ENCODE measurements around the gene SYTL3. TPM values are rescaled to one million over a fixed set of nuclear protein-coding genes. Genes with fewer than 3 reads are reported as not detected.

The SYTL3 gene
- total RNA-seq, 1 experiment from 2014 or later, result 1.8 TPM

GRCh38 chr6:158743033-158743651 is 93.3 kb downstream of the SYTL3 start:
- intact Hi-C loops (cut with micrococcal nuclease), result no loop called here

GRCh38 chr6:158744986-158745430 is 95.2 kb downstream of the SYTL3 start:
- H3F3A ChIP-seq (ENCODE audit: low read length, unreplicated experiment), result no peaks in the 10 kb centered on the region
- POLR2A ChIA-PET (ENCODE audit: unreplicated experiment), result no interaction called here
- H3K27ac ChIP-seq (ENCODE audit: low read length), result no peak overlapping the region
- no peak overlapping the region for H3K9ac ChIP-seq (ENCODE audit: low read length)
- intact Hi-C loops (cut with micrococcal nuclease), result no loop called here
- TF ChIP-seq EZH2phosphoT487 (IDR thresholded peaks at IDR 0.05; ENCODE audit: borderline replicate concordance, low read length) (no peak), EZH2 (IDR thresholded peaks at IDR 0.05; ENCODE audit: low read length, unreplicated experiment) (no peak), CTCF (conservative IDR thresholded peaks at IDR 0.05; ENCODE audit: low read depth, low read length) (no peak)
- no peaks in the 10 kb centered on the region for H3K36me3 ChIP-seq (ENCODE audit: low read depth, low read length)
- H3K9me2 ChIP-seq (replicated peaks; ENCODE audit: low read length), result no peaks in the 10 kb centered on the region
- CTCF ChIA-PET, result no interaction called here
- no peak overlapping the region for H3K4me2 ChIP-seq (ENCODE audit: low read length)
- H3K27me3 ChIP-seq (ENCODE audit: low read length), result no peaks in the 10 kb centered on the region
- no peaks in the 10 kb centered on the region for H3K79me2 ChIP-seq (ENCODE audit: low read length)
- DNase-seq, result no peak
- no peaks in the 10 kb centered on the region for H3K4me1 ChIP-seq (ENCODE audit: insufficient read depth, low read length)
- no peak overlapping the region for H2AFZ ChIP-seq (ENCODE audit: low read length)
- no peak for ATAC-seq
- H3K4me3 ChIP-seq (ENCODE audit: low read length), result no peak overlapping the region
- no TSS peak for BruUV-seq (replicated peaks)
- H4K20me1 ChIP-seq (ENCODE audit: low read length), result no peaks in the 10 kb centered on the region
- no peaks in the 10 kb centered on the region for H3K9me3 ChIP-seq (ENCODE audit: low read length)

More at GRCh38 chr6:158743033-158743651, 93.3 kb downstream of the SYTL3 start:
- no peaks in the 10 kb centered on the region for H3K27me3 ChIP-seq (ENCODE audit: low read length)
- H4K20me1 ChIP-seq (ENCODE audit: low read length), result no peaks in the 10 kb centered on the region
- ATAC-seq, result no peak
- H3K36me3 ChIP-seq (ENCODE audit: low read depth, low read length), result no peaks in the 10 kb centered on the region
- no peaks in the 10 kb centered on the region for H3K9me3 ChIP-seq (ENCODE audit: low read length)
- H3K27ac ChIP-seq (ENCODE audit: low read length), result no peak overlapping the region
- H3F3A ChIP-seq (ENCODE audit: low read length, unreplicated experiment), result no peaks in the 10 kb centered on the region
- no peak overlapping the region for H3K9ac ChIP-seq (ENCODE audit: low read length)
- BruUV-seq (replicated peaks), result no TSS peak
- no peak for DNase-seq
- TF ChIP-seq EZH2phosphoT487 (IDR thresholded peaks at IDR 0.05; ENCODE audit: borderline replicate concordance, low read length) (no peak), CTCF (conservative IDR thresholded peaks at IDR 0.05; ENCODE audit: low read depth, low read length) (no peak), EZH2 (IDR thresholded peaks at IDR 0.05; ENCODE audit: low read length, unreplicated experiment) (no peak)
- H3K4me3 ChIP-seq (ENCODE audit: low read length), result no peak overlapping the region
- H3K9me2 ChIP-seq (replicated peaks; ENCODE audit: low read length), result no peaks in the 10 kb centered on the region
- no peak overlapping the region for H3K4me2 ChIP-seq (ENCODE audit: low read length)
- no peaks in the 10 kb centered on the region for H3K79me2 ChIP-seq (ENCODE audit: low read length)
- ChIA-PET CTCF (no interaction called here), POLR2A (ENCODE audit: unreplicated experiment) (interaction anchor here (0.6 kb wide), 1 partner anchor 35 kb away, joined by 10 read pairs; no protein-coding TSS in a partner anchor)
- peaks cover 7% of the 10 kb centered on the region for H3K4me1 ChIP-seq (ENCODE audit: insufficient read depth, low read length)
- H2AFZ ChIP-seq (ENCODE audit: low read length), result no peak overlapping the region

GRCh38 chr6:158751224-158751623 is 101.4 kb downstream of the SYTL3 start:
- CTCF ChIA-PET, result no interaction called here
- no peaks in the 10 kb centered on the region for H3K4me1 ChIP-seq (ENCODE audit: insufficient read depth, low read length)

More at GRCh38 chr6:158751224-158751623, 101.4 kb downstream of the SYTL3 start:
- Histone ChIP-seq H3K9me2 (replicated peaks; ENCODE audit: low read length) (no peaks in the 10 kb centered on the region), H3K4me2 (ENCODE audit: low read length) (no peak overlapping the region), H3K79me2 (ENCODE audit: low read length) (no peaks in the 10 kb centered on the region), H3K9me3 (ENCODE audit: low read length) (no peaks in the 10 kb centered on the region), H2AFZ (ENCODE audit: low read length) (no peak overlapping the region), H4K20me1 (ENCODE audit: low read length) (no peaks in the 10 kb centered on the region), H3K36me3 (ENCODE audit: low read depth, low read length) (no peaks in the 10 kb centered on the region), H3K4me3 (ENCODE audit: low read length) (no peak overlapping the region), H3F3A (ENCODE audit: low read length, unreplicated experiment) (no peaks in the 10 kb centered on the region), H3K27me3 (ENCODE audit: low read length) (no peaks in the 10 kb centered on the region), H3K27ac (ENCODE audit: low read length) (no peak overlapping the region), H3K9ac (ENCODE audit: low read length) (no peak overlapping the region)
- no TSS peak for BruUV-seq (replicated peaks)
- DNase-seq, result no peak
- TF ChIP-seq EZH2 (IDR thresholded peaks at IDR 0.05; ENCODE audit: low read length, unreplicated experiment) (no peak), CTCF (conservative IDR thresholded peaks at IDR 0.05; ENCODE audit: low read depth, low read length) (no peak), EZH2phosphoT487 (IDR thresholded peaks at IDR 0.05; ENCODE audit: borderline replicate concordance, low read length) (no peak)
- ATAC-seq, result no peak
- intact Hi-C loops (cut with micrococcal nuclease), result no loop called here
- POLR2A ChIA-PET (ENCODE audit: unreplicated experiment), result no interaction called here

Data from PC-3 (cell line).